ENCODE measurements around the gene NUDT14.

NUDT14 gene

GRCh38 chr14:105150368-105151083 lies 30.6 kb downstream of the NUDT14 start:
- Histone ChIP-seq H3K4me3 (ENCODE audit: insufficient read length, low read depth) (no peak overlapping the region), H3K27me3 (ENCODE audit: insufficient read depth, insufficient read length) (no peaks in the 10 kb centered on the region), H3K9me3 (ENCODE audit: insufficient read depth, low read length) (no peaks in the 10 kb centered on the region), H3K4me1 (ENCODE audit: insufficient read depth, insufficient read length) (peaks cover 2% of the 10 kb centered on the region), H3K36me3 (ENCODE audit: insufficient read depth, insufficient read length, low read length) (peaks cover 26% of the 10 kb centered on the region), H3K9ac (ENCODE audit: insufficient read length, low read depth) (no peak overlapping the region)
- DNase-seq (ENCODE audit: low read depth, low spot score), result no peak
- TF ChIP-seq SUZ12 (IDR thresholded peaks at IDR 0.05; ENCODE audit: extremely low read depth, insufficient read depth, insufficient read length) (no peak), ZNF274 (IDR thresholded peaks at IDR 0.05; ENCODE audit: low read depth, low read length) (no peak), YY1 (IDR thresholded peaks at IDR 0.05; ENCODE audit: insufficient read depth, insufficient read length) (no peak)

- no peak overlapping the region for H3K9ac ChIP-seq (ENCODE audit: insufficient read length, low read depth)
- no peak for TF ChIP-seq ZNF274 (IDR thresholded peaks at IDR 0.05; ENCODE audit: low read depth, low read length)
- TF ChIP-seq SUZ12 (IDR thresholded peaks at IDR 0.05; ENCODE audit: extremely low read depth, insufficient read depth, insufficient read length), result no peak
- TF ChIP-seq YY1 (IDR thresholded peaks at IDR 0.05; ENCODE audit: insufficient read depth, insufficient read length), result no peak
- H3K9me3 ChIP-seq (ENCODE audit: insufficient read depth, low read length), result no peaks in the 10 kb centered on the region
- no peaks in the 10 kb centered on the region for H3K27me3 ChIP-seq (ENCODE audit: insufficient read depth, insufficient read length)
- H3K4me3 ChIP-seq (ENCODE audit: insufficient read length, low read depth), result no peak overlapping the region
- no peak for DNase-seq (ENCODE audit: low read depth, low spot score)
- H3K36me3 ChIP-seq (ENCODE audit: insufficient read depth, insufficient read length, low read length), result peaks cover 26% of the 10 kb centered on the region
- peaks cover 2% of the 10 kb centered on the region for H3K4me1 ChIP-seq (ENCODE audit: insufficient read depth, insufficient read length)
Measured at GRCh38 chr14:105150026-105150367, 31.1 kb downstream of the NUDT14 start.

GRCh38 chr14:105149146-105149781 lies 31.8 kb downstream of the NUDT14 start:
- H3K9ac ChIP-seq (ENCODE audit: insufficient read length, low read depth), result no peak overlapping the region
- DNase-seq (ENCODE audit: low read depth, low spot score), result no peak
- H3K4me3 ChIP-seq (ENCODE audit: insufficient read length, low read depth), result no peak overlapping the region
- no peaks in the 10 kb centered on the region for H3K9me3 ChIP-seq (ENCODE audit: insufficient read depth, low read length)
- peaks cover 2% of the 10 kb centered on the region for H3K4me1 ChIP-seq (ENCODE audit: insufficient read depth, insufficient read length)
- no peak for TF ChIP-seq YY1 (IDR thresholded peaks at IDR 0.05; ENCODE audit: insufficient read depth, insufficient read length)
- no peak for TF ChIP-seq ZNF274 (IDR thresholded peaks at IDR 0.05; ENCODE audit: low read depth, low read length)
- no peak for TF ChIP-seq SUZ12 (IDR thresholded peaks at IDR 0.05; ENCODE audit: extremely low read depth, insufficient read depth, insufficient read length)
- no peaks in the 10 kb centered on the region for H3K27me3 ChIP-seq (ENCODE audit: insufficient read depth, insufficient read length)
- peaks cover 30% of the 10 kb centered on the region for H3K36me3 ChIP-seq (ENCODE audit: insufficient read depth, insufficient read length, low read length)

GRCh38 chr14:105148604-105149145 lies 32.4 kb downstream of the NUDT14 start:
- H3K36me3 ChIP-seq (ENCODE audit: insufficient read depth, insufficient read length, low read length), result peaks cover 30% of the 10 kb centered on the region
- no peaks in the 10 kb centered on the region for H3K9me3 ChIP-seq (ENCODE audit: insufficient read depth, low read length)
- H3K27me3 ChIP-seq (ENCODE audit: insufficient read depth, insufficient read length), result no peaks in the 10 kb centered on the region
- H3K4me3 ChIP-seq (ENCODE audit: insufficient read length, low read depth), result no peak overlapping the region
- peaks cover 2% of the 10 kb centered on the region for H3K4me1 ChIP-seq (ENCODE audit: insufficient read depth, insufficient read length)
- no peak for DNase-seq (ENCODE audit: low read depth, low spot score)
- TF ChIP-seq YY1 (IDR thresholded peaks at IDR 0.05; ENCODE audit: insufficient read depth, insufficient read length), result no peak
- no peak for TF ChIP-seq ZNF274 (IDR thresholded peaks at IDR 0.05; ENCODE audit: low read depth, low read length)
- no peak for TF ChIP-seq SUZ12 (IDR thresholded peaks at IDR 0.05; ENCODE audit: extremely low read depth, insufficient read depth, insufficient read length)
- H3K9ac ChIP-seq (ENCODE audit: insufficient read length, low read depth), result no peak overlapping the region

GRCh38 chr14:105147671-105148603 lies 33.2 kb downstream of the NUDT14 start:
- H3K36me3 ChIP-seq (ENCODE audit: insufficient read depth, insufficient read length, low read length), result peaks cover 33% of the 10 kb centered on the region
- no peak overlapping the region for H3K4me3 ChIP-seq (ENCODE audit: insufficient read length, low read depth)
- DNase-seq (ENCODE audit: low read depth, low spot score), result no peak
- H3K27me3 ChIP-seq (ENCODE audit: insufficient read depth, insufficient read length), result no peaks in the 10 kb centered on the region
- H3K9me3 ChIP-seq (ENCODE audit: insufficient read depth, low read length), result no peaks in the 10 kb centered on the region
- no peak for TF ChIP-seq ZNF274 (IDR thresholded peaks at IDR 0.05; ENCODE audit: low read depth, low read length)
- TF ChIP-seq YY1 (IDR thresholded peaks at IDR 0.05; ENCODE audit: insufficient read depth, insufficient read length), result no peak
- TF ChIP-seq SUZ12 (IDR thresholded peaks at IDR 0.05; ENCODE audit: extremely low read depth, insufficient read depth, insufficient read length), result no peak
- H3K9ac ChIP-seq (ENCODE audit: insufficient read length, low read depth), result no peak overlapping the region
- peaks cover 2% of the 10 kb centered on the region for H3K4me1 ChIP-seq (ENCODE audit: insufficient read depth, insufficient read length)

GRCh38 chr14:105146976-105147635 lies 34.0 kb downstream of the NUDT14 start:
- no peak for DNase-seq (ENCODE audit: low read depth, low spot score)
- peaks cover 34% of the 10 kb centered on the region for H3K36me3 ChIP-seq (ENCODE audit: insufficient read depth, insufficient read length, low read length)
- no peak for TF ChIP-seq SUZ12 (IDR thresholded peaks at IDR 0.05; ENCODE audit: extremely low read depth, insufficient read depth, insufficient read length)
- TF ChIP-seq YY1 (IDR thresholded peaks at IDR 0.05; ENCODE audit: insufficient read depth, insufficient read length), result no peak
- TF ChIP-seq ZNF274 (IDR thresholded peaks at IDR 0.05; ENCODE audit: low read depth, low read length), result no peak

More at GRCh38 chr14:105146976-105147635, 34.0 kb downstream of the NUDT14 start:
- H3K9me3 ChIP-seq (ENCODE audit: insufficient read depth, low read length), result no peaks in the 10 kb centered on the region
- H3K9ac ChIP-seq (ENCODE audit: insufficient read length, low read depth), result no peak overlapping the region
- peaks cover 2% of the 10 kb centered on the region for H3K4me1 ChIP-seq (ENCODE audit: insufficient read depth, insufficient read length)
- H3K27me3 ChIP-seq (ENCODE audit: insufficient read depth, insufficient read length), result no peaks in the 10 kb centered on the region
- H3K4me3 ChIP-seq (ENCODE audit: insufficient read length, low read depth), result no peak overlapping the region
